Body of pancreas (tissue), 4 donors: Measurements from ENCODE around the gene FRMPD2. TPM values are rescaled to one million over a fixed set of nuclear protein-coding genes. Genes with fewer than 3 reads are reported as not detected.
"Not testable (repeated sequence)": the region's sequence is repeated elsewhere in the genome, so short reads cannot be mapped to it uniquely, and the experiment has no call there.

Source experiments
- ATAC-seq: fragments of 150-250 bp; one replicate; pipeline ENCODE4 v1.9.1; 2016
- DNase-seq, 4 donors: peaks; one replicate each; pipeline ENCODE4 v3.0.0-alpha.2; 2019
- H3K27ac ChIP-seq, 4 donors: fragments of 200-600 bp; sonication (generic); 1 replicate in 3 of 4; 2 replicates in 1 of 4; pipeline versions ENCODE4 v1.5.1 to v1.6.1; 2016 to 2019; ENCODE audit warnings: mild to moderate bottlenecking in 1 of 4, mixed read lengths in 1 of 4, moderate library complexity in 1 of 4
- H3K27me3 ChIP-seq, 2 donors: fragments of 200-600 bp; sonication (generic); one replicate each; pipeline ENCODE4 v1.6.0; 2016; ENCODE audit warnings: mild to moderate bottlenecking in 1 of 2
- H3K36me3 ChIP-seq, 2 donors: fragments of 200-600 bp; sonication (generic); replicated peaks in 1 of 2; 2 replicates each; pipeline ENCODE4 v1.5.1; 2016; ENCODE audit warnings: low read depth in 2 of 2; ENCODE audit not compliant: insufficient read depth in 1 of 2
- H3K4me1 ChIP-seq: fragments of 200-600 bp; sonication (generic); one replicate; pipeline ENCODE4 v1.6.0; 2016
- H3K4me3 ChIP-seq, 2 donors: fragments of 200-600 bp; sonication (generic); 1 replicate in 1 of 2; 2 replicates in 1 of 2; pipeline ENCODE4 v1.5.1; 2016 to 2019
- H3K9me3 ChIP-seq, 3 donors: fragments of 200-600 bp; sonication (generic); 1 replicate in 2 of 3; 2 replicates in 1 of 3; pipeline ENCODE4 v1.5.1; 2016
- POLR2A ChIP-seq, 3 donors: fragments of 450-650 bp; IDR thresholded peaks; one replicate each; pipeline ENCODE4 v1.6.1; 2016; ENCODE audit warnings: antibody characterized with exemption in 3 of 3, mild to moderate bottlenecking in 2 of 3
- WGBS, 2 donors: methylation state at CpG; one replicate each; pipeline ENCODE4 v1.1.5; 2017; 5-methylcytosine and 5-hydroxymethylcytosine counted together
- intact Hi-C: fragments of 100-400 bp; cut with DNase I; formaldehyde crosslinking; loops from one replicate; pipeline ENCODE4 v1.15.1; 2023
- total RNA-seq, 2 donors: library from RNA; depleted of rRNA; stranded (reverse); fragments of >200 nt; gene quantifications; one replicate each; pipeline ENCODE4 v1.1.0, GENCODE V29; 2016
- TF ChIP-seq, protein P1 (sequence below), 7 experiments: fragments of 450-650 bp in 4 of 7; fragments of 200-600 bp in 3 of 7; sonication (generic) in 3 of 7; IDR thresholded peaks; one replicate each; pipeline ENCODE4 v1.5.1; 2016 to 2019; ENCODE audit warnings: antibody characterized with exemption in 7 of 7

FRMPD2 gene
- total RNA-seq, 2 donors from 2014 or later = not detected

DNA sequence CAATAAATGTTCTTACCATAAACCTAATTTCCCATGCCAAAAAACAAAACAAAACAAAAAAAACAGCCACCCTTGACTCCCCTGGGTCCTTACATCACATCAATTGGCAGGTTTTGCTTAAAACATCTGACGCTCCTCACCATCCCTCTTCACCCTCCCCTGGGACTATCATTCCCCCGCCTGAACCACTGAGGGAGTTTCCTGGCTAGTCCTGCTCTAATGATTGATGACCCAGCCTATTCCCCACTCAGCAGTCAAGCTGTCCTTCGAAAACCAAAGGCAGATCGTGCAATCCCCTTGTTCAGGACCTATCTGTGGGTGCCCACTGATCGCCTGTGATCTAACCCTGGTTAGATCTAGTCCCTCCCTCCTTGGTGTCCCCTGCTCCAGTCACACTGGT is 11.2 kb upstream of the FRMPD2 start:
- no peak for ATAC-seq
- Histone ChIP-seq H3K9me3 (no peaks in the 10 kb centered on the region), H3K27me3 (no peaks in the 10 kb centered on the region), H3K4me3 (no peak overlapping the region), H3K27ac (no peak overlapping the region), H3K36me3 (no peaks in the 10 kb centered on the region), H3K4me1 (peaks cover 20% of the 10 kb centered on the region)
- TF ChIP-seq, protein P1, sequence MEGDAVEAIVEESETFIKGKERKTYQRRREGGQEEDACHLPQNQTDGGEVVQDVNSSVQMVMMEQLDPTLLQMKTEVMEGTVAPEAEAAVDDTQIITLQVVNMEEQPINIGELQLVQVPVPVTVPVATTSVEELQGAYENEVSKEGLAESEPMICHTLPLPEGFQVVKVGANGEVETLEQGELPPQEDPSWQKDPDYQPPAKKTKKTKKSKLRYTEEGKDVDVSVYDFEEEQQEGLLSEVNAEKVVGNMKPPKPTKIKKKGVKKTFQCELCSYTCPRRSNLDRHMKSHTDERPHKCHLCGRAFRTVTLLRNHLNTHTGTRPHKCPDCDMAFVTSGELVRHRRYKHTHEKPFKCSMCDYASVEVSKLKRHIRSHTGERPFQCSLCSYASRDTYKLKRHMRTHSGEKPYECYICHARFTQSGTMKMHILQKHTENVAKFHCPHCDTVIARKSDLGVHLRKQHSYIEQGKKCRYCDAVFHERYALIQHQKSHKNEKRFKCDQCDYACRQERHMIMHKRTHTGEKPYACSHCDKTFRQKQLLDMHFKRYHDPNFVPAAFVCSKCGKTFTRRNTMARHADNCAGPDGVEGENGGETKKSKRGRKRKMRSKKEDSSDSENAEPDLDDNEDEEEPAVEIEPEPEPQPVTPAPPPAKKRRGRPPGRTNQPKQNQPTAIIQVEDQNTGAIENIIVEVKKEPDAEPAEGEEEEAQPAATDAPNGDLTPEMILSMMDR (IDR thresholded peaks at IDR 0.05) = no peak
- TF ChIP-seq POLR2A (IDR thresholded peaks at IDR 0.05) = no peak
- WGBS, 2 donors = 66 to 73% methylated on average over 5 of the region's 5 CpGs
- intact Hi-C loops = no loop called here
- no peak for DNase-seq

DNA sequence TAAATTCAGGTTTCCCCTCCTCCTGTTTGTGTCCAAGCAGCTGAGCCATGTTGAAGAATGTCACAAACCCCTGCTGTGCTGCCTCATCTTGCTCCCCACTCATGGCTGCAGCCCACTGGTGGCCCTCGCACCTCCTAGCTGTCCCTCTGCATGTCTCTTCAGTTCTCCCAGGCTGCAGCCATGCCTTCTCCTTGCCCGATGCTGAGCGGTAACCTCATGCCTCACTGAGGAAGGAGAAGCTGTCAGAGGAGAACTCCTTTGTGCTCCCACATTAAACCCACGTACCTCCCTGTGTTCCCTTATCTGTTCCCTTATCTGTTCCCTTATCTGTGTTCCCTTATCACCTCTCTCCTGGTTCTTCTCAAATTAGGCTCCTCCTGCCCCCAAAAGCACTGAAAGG is 10.3 kb upstream of the FRMPD2 start:
- no peak overlapping the region for H3K27ac ChIP-seq
- WGBS, 2 donors = 48 to 65% methylated on average over 4 of the region's 4 CpGs
- TF ChIP-seq, protein P1 (IDR thresholded peaks at IDR 0.05) = no peak
- no peak for TF ChIP-seq POLR2A (IDR thresholded peaks at IDR 0.05)
- no peaks in the 10 kb centered on the region for H3K27me3 ChIP-seq
- no peak for ATAC-seq
- H3K36me3 ChIP-seq = no peaks in the 10 kb centered on the region
- no peaks in the 10 kb centered on the region for H3K9me3 ChIP-seq
- no peak for DNase-seq
- intact Hi-C loops = no loop called here
- H3K4me1 ChIP-seq = peaks cover 17% of the 10 kb centered on the region
- no peak overlapping the region for H3K4me3 ChIP-seq

DNA sequence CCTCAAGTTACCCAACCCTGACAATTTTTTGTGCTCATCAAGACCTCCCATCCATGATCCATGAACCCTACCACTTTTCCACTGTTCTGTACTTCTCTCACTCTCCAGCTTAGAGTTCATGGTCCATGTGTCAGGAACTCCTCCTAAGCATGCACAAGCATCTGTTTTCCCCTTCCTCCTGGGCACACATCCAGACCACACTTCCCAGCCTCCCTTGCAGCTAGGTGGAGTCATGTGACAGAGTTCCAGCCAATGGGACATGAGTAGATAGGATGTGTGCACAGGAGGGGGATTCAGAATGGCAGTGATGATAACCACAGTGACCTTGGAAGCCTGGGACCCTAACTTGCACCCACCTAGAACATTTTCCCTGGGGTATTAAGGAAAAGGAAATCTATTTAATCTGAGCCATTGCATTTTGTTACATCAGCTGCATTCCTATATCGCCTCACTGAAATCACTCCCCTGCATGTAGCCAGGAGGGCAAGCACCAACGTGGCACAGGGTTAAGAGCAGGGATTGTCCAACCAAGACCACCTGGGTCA is 9.6 kb upstream of the FRMPD2 start:
- TF ChIP-seq POLR2A (IDR thresholded peaks at IDR 0.05) = no peak
- TF ChIP-seq, protein P1 (IDR thresholded peaks at IDR 0.05) = no peak
- intact Hi-C loops = no loop called here
- Histone ChIP-seq H3K9me3 (no peaks in the 10 kb centered on the region), H3K36me3 (no peaks in the 10 kb centered on the region), H3K4me1 (peaks cover 15% of the 10 kb centered on the region), H3K4me3 (no peak overlapping the region), H3K27me3 (no peaks in the 10 kb centered on the region), H3K27ac (no peak overlapping the region)
- 73 to 74% methylated on average over 2 of the region's 2 CpGs for WGBS, 2 donors
- ATAC-seq (no peak), DNase-seq (no peak)

DNA sequence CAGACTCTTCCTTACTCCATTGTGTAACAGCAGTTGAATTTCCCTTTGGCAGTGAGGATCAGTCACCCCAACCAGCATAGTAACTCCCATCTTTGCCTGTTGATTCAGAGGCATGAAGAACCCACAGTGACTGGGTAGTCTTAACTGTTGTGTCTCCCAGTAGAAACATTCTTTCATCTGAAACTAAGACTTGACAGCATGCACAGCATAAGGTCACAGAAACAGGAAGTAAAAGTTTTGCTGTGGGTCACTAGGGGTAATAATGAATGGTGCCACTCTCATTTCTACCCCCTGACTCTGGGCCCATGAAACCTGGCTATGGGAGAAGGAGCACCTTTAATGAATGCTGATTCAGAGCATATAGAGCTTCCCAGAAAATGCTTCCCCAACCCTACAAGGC is 8.3 kb upstream of the FRMPD2 start:
- peaks cover 6% of the 10 kb centered on the region for H3K4me1 ChIP-seq
- no peaks in the 10 kb centered on the region for H3K36me3 ChIP-seq
- TF ChIP-seq, protein P1 (IDR thresholded peaks at IDR 0.05) = no peak
- TF ChIP-seq POLR2A (IDR thresholded peaks at IDR 0.05) = no peak
- H3K27ac ChIP-seq = no peak overlapping the region
- intact Hi-C loops = no loop called here
- H3K4me3 ChIP-seq = no peak overlapping the region
- no peaks in the 10 kb centered on the region for H3K27me3 ChIP-seq
- no peaks in the 10 kb centered on the region for H3K9me3 ChIP-seq
- DNase-seq (no peak), ATAC-seq (no peak)

DNA sequence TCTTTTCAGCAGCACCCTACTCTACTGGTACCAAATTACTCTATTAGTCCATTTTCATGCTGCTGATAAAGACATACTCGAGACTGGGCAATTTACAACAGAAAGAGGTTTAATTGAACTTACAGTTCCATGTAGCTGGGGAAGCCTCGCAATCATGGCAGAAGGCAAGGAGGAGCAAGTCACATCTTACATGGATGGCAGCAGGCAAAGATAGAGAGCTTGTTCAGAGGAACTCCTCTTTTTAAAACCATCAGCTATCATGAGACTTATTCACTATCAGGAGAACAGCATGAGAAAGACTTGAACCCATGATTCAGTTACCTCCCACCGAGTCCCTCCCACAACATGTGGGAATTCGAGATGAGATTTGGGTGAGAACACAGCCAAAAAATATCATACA is 7.2 kb upstream of the FRMPD2 start:
- DNase-seq = not testable (repeated sequence)

More for the DNA sequence above, 7.2 kb upstream of the FRMPD2 start:
- intact Hi-C loops, H3K4me3 ChIP-seq, H3K36me3 ChIP-seq, H3K27me3 ChIP-seq, ATAC-seq, H3K4me1 ChIP-seq, H3K27ac ChIP-seq, H3K9me3 ChIP-seq: not testable (repeated sequence)
- WGBS, 2 donors = 61% methylated on average over 4 of the region's 4 CpGs
